Endodermal cell (in vitro differentiated cells): ENCODE results near the gene SEC14L2. TPM values are rescaled to one million over a fixed set of nuclear protein-coding genes. Genes with fewer than 3 reads are reported as not detected.

Experiments used
- DNase-seq: peaks from one replicate; pipeline ENCODE4 v3.0.0-alpha.2; 2017
- H3K27ac ChIP-seq: 2 replicates; pipeline ENCODE4 v1.5.1; 2013; ENCODE audit warnings: mild to moderate bottlenecking, low read depth, low read length, moderate library complexity
- H3K27me3 ChIP-seq: 2 replicates; pipeline ENCODE4 v1.6.1; 2013; ENCODE audit warnings: mild to moderate bottlenecking, low read length, moderate library complexity; ENCODE audit not compliant: insufficient read depth, control insufficient read depth, poor library complexity, severe bottlenecking
- H3K36me3 ChIP-seq: 2 replicates; pipeline ENCODE4 v1.7.0; 2013; ENCODE audit warnings: mild to moderate bottlenecking, low read length, moderate library complexity; ENCODE audit not compliant: control insufficient read depth, insufficient read depth
- H3K4me1 ChIP-seq: one replicate; pipeline ENCODE4 v1.7.0; 2013; ENCODE audit warnings: low read length; ENCODE audit not compliant: control insufficient read depth, insufficient read depth
- H3K4me3 ChIP-seq: 2 replicates; pipeline ENCODE4 v1.5.1; 2013; ENCODE audit warnings: mild to moderate bottlenecking, low read length, moderate library complexity
- H3K9ac ChIP-seq: 2 replicates; pipeline ENCODE4 v1.6.1; 2013; ENCODE audit warnings: mild to moderate bottlenecking, low read length, moderate library complexity; ENCODE audit not compliant: poor library complexity, severe bottlenecking; ENCODE audit errors: extremely low read depth
- H3K9me3 ChIP-seq: 2 replicates; pipeline ENCODE4 v1.6.1; 2013; ENCODE audit warnings: mild to moderate bottlenecking, low read length, moderate library complexity; ENCODE audit not compliant: control insufficient read depth
- H3K27ac Mint-ChIP-seq: 2 replicates; pipeline ENCODE4 v1.8.0; 2020; ENCODE audit warnings: mixed read lengths
- H3K27me3 Mint-ChIP-seq: 2 replicates; pipeline ENCODE4 v1.8.0; 2021; ENCODE audit warnings: mild to moderate bottlenecking, mixed read lengths; ENCODE audit not compliant: insufficient read depth
- H3K36me3 Mint-ChIP-seq: 2 replicates; pipeline ENCODE4 v1.8.0; 2020; ENCODE audit warnings: low read depth, mixed read lengths
- H3K4me1 Mint-ChIP-seq: 2 replicates; pipeline ENCODE4 v1.8.0; 2020; ENCODE audit warnings: mixed read lengths
- H3K4me3 Mint-ChIP-seq: 2 replicates; pipeline ENCODE4 v1.8.0; 2020; ENCODE audit warnings: mild to moderate bottlenecking, moderate library complexity, mixed read lengths
- H3K9me3 Mint-ChIP-seq: 2 replicates; pipeline ENCODE4 v1.8.0; 2020; ENCODE audit warnings: mild to moderate bottlenecking, mixed read lengths
- WGBS, 2 experiments: methylation state at CpG; one replicate each; pipeline versions ENCODE4 v1.1.5 to v1.1.7; 2013; ENCODE audit warnings: missing lambda C conversion rate in 2 of 2, mixed read lengths in 1 of 2; ENCODE audit not compliant: insufficient coverage in 1 of 2, insufficient read length in 1 of 2; 5-methylcytosine and 5-hydroxymethylcytosine counted together
- total RNA-seq, 2 donors: library from RNA; stranded (reverse); fragmentation: NEBNext Ultra II Directional in 1 of 2; extraction: Animal tissue kit (Norgen Biotek cat#: 25700) in 1 of 2; gene quantifications; 2 replicates in 1 of 2; 3 replicates in 1 of 2; pipeline ENCODE4 v1.2.1, GENCODE V29; 2021
- TF ChIP-seq, protein P1 (sequence below): fragments of 200-600 bp; sonication (generic); conservative IDR thresholded peaks from 2 replicates; pipeline ENCODE4 v1.5.0; 2021; ENCODE audit warnings: antibody characterized with exemption, mild to moderate bottlenecking

The SEC14L2 gene
- total RNA-seq, 2 donors from 2014 or later: 13.9 to 19.1 TPM

DNA sequence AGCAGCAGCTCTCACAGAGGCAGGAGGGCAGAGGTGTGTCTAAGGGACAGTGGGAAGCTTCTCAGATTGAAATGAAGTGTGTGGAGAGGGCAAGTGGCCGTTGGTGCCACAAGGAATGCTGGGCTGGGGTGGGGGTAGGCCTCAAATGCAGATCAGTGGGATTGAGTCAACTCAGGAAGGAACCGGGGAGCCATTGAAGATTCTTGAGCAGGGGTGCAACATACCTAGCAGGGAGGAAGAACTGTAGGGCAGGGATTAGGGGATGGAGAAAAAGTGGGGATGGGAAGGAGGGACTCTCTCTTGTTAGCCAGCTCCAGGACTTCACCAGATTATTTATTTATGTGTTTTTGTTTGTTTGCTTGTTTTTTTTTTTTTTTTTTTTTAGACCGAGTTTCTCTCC lies 2.9 kb upstream of the SEC14L2 start:
- H3K27ac ChIP-seq: no peak overlapping the region
- peaks cover 14% of the 10 kb centered on the region for H3K4me1 ChIP-seq
- peaks cover 12% of the 10 kb centered on the region for H3K9me3 Mint-ChIP-seq
- TF ChIP-seq, protein P1, sequence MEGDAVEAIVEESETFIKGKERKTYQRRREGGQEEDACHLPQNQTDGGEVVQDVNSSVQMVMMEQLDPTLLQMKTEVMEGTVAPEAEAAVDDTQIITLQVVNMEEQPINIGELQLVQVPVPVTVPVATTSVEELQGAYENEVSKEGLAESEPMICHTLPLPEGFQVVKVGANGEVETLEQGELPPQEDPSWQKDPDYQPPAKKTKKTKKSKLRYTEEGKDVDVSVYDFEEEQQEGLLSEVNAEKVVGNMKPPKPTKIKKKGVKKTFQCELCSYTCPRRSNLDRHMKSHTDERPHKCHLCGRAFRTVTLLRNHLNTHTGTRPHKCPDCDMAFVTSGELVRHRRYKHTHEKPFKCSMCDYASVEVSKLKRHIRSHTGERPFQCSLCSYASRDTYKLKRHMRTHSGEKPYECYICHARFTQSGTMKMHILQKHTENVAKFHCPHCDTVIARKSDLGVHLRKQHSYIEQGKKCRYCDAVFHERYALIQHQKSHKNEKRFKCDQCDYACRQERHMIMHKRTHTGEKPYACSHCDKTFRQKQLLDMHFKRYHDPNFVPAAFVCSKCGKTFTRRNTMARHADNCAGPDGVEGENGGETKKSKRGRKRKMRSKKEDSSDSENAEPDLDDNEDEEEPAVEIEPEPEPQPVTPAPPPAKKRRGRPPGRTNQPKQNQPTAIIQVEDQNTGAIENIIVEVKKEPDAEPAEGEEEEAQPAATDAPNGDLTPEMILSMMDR: no peak
- no peaks in the 10 kb centered on the region for H3K36me3 Mint-ChIP-seq
- no peak overlapping the region for H3K4me3 ChIP-seq
- DNase-seq: no peak
- no peak overlapping the region for H3K4me3 Mint-ChIP-seq
- peak overlapping the region; percentile 64 for H3K27ac Mint-ChIP-seq
- no peaks in the 10 kb centered on the region for H3K36me3 ChIP-seq
- H3K9ac ChIP-seq: no peak overlapping the region
- 73 to 81% methylated on average over 2 to 3 of the region's 3 CpGs for WGBS, 2 experiments
- peaks cover 15% of the 10 kb centered on the region for H3K27me3 ChIP-seq
- peaks cover 36% of the 10 kb centered on the region for H3K27me3 Mint-ChIP-seq
- H3K9me3 ChIP-seq: peaks cover 3% of the 10 kb centered on the region
- H3K4me1 Mint-ChIP-seq: peaks cover 37% of the 10 kb centered on the region

DNA sequence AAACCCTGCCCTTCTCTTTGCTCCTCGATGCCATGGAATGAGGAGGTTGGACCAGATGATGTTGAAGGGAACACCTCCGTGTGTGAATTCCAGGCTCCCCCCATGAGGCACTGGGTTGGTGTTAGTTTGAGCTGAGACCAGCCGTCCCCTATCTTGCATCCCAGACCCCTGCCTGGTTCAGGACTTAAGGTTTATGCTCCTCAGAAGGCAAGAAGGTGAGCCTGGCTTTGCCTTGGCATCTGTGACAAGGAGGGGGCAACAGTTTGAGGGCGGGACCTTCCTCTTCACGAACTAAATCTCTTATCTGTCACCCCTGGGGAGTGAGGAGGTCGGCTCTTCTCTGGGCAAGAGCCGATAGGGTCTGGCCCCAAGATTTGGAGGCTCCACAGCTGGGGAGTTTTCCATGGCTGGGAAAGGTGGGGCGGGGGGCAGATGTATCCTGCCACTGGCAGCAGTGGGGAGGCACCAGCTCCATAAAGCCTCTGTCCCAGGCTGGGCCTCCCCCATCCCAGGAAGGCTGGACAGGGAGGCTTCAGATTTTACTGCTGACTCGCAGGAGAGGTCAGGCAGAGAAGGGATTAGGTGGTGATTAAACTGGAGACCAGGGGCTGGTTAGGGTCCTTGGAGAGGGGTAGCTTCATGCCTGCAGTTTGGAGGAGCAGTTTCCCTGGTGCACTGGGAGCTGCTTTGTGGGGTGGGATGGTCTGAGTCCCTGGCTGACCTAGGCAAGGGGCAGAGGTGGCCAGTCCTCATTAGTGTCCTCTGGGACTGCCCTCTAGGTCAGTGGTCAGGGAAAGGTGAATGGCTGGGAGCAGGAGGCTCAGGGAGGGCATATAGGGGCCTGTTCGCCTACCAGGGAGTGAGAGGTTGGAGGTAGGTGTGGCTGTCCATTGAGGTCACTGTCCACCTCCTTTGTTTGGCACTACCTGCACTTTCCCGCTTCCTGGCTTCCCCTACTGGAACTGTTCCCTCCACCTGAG lies 1.1 kb downstream of the SEC14L2 start:
- Mint-ChIP-seq H3K4me1 (peaks cover 34% of the 10 kb centered on the region), H3K4me3 (peak overlapping the region; percentile 71), H3K9me3 (no peaks in the 10 kb centered on the region), H3K27ac (peak overlapping the region; percentile 55), H3K36me3 (peaks cover 10% of the 10 kb centered on the region), H3K27me3 (peaks cover 46% of the 10 kb centered on the region)
- no peak for DNase-seq
- Histone ChIP-seq H3K27ac (no peak overlapping the region), H3K9me3 (no peaks in the 10 kb centered on the region), H3K4me3 (peak overlapping the region; percentile 84), H3K4me1 (peaks cover 10% of the 10 kb centered on the region), H3K27me3 (peaks cover 15% of the 10 kb centered on the region), H3K36me3 (peaks cover 8% of the 10 kb centered on the region), H3K9ac (peak overlapping the region; percentile 23)
- 0 to 33% methylated on average over 2 to 11 of the region's 11 CpGs for WGBS, 2 experiments
- TF ChIP-seq, protein P1: no peak

DNA sequence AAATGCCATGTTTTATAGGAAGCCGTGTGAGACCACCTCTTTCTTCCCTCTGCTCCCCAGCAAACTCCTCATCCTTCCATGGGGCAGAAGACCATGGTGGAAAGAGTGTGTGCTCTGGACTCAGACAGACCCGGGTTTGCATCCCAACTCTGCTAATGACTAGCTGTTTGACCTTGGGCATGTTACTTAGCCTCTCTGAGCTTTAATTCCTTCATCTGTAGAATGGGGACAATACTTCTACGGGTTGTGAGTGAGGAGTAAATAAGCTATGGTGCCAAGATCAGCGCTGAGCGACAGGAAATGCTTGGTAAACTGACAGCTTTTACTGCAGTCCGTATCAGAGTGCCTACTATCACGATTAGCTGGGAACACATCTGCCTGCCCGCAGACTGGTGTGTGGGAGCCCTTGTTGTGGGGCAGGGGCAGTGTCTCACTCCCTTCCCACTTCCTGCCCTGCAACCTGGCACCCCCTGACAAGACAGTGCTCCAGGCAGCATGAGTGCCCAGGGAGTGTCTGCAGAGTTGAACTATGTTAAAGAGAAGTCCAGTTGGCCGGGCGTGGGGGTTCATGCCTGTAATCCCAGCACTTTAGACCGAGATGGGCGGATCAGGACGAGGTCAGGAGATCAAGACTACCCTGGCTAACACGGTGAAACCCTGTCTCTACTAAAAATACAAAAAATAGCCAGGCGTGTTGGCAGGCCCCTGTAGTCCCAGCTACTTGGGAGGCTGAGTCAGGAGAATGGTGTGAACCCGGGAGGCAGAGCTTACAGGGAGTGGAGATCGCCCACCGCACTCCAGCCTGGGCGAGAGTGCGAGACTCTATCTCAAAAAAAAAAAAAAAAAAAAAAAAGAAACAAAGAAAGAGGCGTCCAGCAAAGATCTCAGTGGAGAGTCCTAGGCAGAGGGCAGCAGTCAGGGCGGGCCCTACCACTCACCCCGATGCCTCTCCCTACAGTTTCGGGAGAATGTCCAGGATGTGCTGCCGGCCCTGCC lies 2.2 kb downstream of the SEC14L2 start:
- H3K9me3 ChIP-seq: no peaks in the 10 kb centered on the region
- Mint-ChIP-seq H3K27me3 (peaks cover 44% of the 10 kb centered on the region), H3K4me3 (peak overlapping the region; percentile 71), H3K27ac (peak overlapping the region; percentile 55), H3K4me1 (peaks cover 24% of the 10 kb centered on the region), H3K36me3 (peaks cover 15% of the 10 kb centered on the region), H3K9me3 (no peaks in the 10 kb centered on the region)
- H3K9ac ChIP-seq: no peak overlapping the region
- TF ChIP-seq, protein P1: no peak
- DNase-seq: no peak
- H3K4me1 ChIP-seq: peaks cover 3% of the 10 kb centered on the region
- H3K27me3 ChIP-seq: peaks cover 15% of the 10 kb centered on the region
- WGBS, 2 experiments: 88% methylated on average over 16 to 23 of the region's 25 CpGs
- peak overlapping the region; percentile 84 for H3K4me3 ChIP-seq
- H3K36me3 ChIP-seq: peaks cover 12% of the 10 kb centered on the region
- H3K27ac ChIP-seq: no peak overlapping the region
